C4-2B (cell line): Measurements from ENCODE around the gene FAF1.

Source experiments
- H3K27ac ChIP-seq: fragments of 450-650 bp; 2 replicates; pipeline ENCODE4 v1.5.1; 2017
- ZFX ChIP-seq: fragments of 450-650 bp; IDR thresholded peaks from 2 replicates; pipeline ENCODE4 v1.6.1; 2017
- TF ChIP-seq, protein P1 (sequence below): fragments of 450-650 bp; conservative IDR thresholded peaks from 2 replicates; pipeline ENCODE4 v1.5.1; 2017; ENCODE audit warnings: mild to moderate bottlenecking

FAF1 gene

DNA sequence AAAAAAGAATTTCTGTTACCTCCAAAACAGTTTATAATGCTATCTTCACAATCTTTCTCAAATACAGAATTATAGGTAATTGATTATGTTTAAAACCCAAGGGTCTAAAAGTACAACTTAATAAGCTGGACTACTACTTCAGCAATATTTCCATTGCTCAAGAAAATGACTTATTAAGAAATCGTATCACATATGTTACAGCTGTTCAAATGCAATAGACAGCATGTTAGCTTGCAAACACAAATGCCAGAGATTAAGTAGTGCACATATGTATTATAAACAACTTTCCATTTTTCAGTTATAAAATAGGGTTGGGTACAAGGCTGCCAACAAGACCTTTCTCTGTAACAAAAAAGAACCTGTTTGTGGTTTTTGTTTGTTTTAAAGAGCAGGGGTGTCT, 325.8 kb downstream of the FAF1 start:
- TF ChIP-seq, protein P1, sequence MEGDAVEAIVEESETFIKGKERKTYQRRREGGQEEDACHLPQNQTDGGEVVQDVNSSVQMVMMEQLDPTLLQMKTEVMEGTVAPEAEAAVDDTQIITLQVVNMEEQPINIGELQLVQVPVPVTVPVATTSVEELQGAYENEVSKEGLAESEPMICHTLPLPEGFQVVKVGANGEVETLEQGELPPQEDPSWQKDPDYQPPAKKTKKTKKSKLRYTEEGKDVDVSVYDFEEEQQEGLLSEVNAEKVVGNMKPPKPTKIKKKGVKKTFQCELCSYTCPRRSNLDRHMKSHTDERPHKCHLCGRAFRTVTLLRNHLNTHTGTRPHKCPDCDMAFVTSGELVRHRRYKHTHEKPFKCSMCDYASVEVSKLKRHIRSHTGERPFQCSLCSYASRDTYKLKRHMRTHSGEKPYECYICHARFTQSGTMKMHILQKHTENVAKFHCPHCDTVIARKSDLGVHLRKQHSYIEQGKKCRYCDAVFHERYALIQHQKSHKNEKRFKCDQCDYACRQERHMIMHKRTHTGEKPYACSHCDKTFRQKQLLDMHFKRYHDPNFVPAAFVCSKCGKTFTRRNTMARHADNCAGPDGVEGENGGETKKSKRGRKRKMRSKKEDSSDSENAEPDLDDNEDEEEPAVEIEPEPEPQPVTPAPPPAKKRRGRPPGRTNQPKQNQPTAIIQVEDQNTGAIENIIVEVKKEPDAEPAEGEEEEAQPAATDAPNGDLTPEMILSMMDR = no peak

DNA sequence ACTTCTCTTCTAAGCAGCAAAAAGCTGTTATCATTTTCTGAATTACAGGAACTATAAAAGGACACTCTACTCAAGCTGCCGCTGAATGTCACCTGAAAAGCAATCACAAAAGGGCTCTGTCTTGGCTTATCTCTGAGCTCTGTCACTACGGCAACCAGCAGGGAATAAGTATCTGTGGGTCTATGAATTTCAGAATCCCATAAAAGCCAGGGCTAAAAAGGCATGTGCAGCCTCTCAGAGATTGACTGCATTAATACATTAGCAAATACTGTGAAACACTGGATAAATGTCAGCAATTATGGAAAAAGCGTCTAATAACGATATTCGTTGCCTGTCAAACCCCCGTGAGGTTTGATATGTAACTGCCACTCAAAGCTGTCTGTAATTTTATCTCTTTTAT, 326.6 kb downstream of the FAF1 start:
- TF ChIP-seq ZFX = no peak
- TF ChIP-seq, protein P1 = no peak

More for the DNA sequence above, 325.8 kb downstream of the FAF1 start:
- no peak overlapping the region for H3K27ac ChIP-seq

DNA sequence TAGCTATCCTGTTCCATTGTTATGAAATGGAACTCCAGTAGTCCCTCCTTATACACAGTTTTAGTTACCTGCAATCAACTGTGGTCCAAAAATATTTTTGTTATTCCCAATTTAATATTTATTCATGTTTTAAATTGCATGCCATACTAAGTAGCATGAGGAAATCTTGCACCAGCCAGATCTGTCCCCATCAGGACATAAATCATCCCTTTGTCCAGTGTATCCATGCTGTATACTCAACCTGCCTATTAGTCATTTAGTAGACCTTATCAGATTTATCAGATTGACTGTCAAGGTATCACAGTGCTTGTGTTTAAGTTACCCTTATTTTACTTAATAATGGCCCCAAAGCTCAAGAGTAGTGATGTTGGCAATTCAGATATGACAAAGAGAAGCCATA, 328.9 kb downstream of the FAF1 start:
- H3K27ac ChIP-seq = no peak overlapping the region
- TF ChIP-seq, protein P1 = no peak
- TF ChIP-seq ZFX = no peak

More for the DNA sequence above, 326.6 kb downstream of the FAF1 start:
- H3K27ac ChIP-seq = no peak overlapping the region

DNA sequence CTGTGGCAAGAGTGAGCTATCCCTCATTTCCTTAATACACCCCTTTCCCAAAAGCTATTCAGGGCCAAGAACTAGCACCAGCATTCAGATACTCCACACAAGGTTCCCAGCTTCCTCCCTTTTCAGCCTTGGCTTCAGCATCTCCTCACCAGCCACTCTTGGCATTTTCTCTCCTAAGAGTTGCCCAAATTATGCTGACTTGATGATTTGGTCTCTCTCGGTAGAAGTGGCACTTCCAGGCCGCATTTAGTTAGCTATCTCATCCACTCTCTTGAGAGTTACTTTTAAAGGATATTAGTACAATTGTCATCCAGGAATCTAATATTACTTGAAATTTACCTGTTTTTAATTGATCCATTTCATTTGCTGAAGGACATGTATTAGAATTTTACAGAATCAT, 337.8 kb downstream of the FAF1 start:
- no peak overlapping the region for H3K27ac ChIP-seq
- TF ChIP-seq, protein P1 = no peak
- no peak for TF ChIP-seq ZFX

DNA sequence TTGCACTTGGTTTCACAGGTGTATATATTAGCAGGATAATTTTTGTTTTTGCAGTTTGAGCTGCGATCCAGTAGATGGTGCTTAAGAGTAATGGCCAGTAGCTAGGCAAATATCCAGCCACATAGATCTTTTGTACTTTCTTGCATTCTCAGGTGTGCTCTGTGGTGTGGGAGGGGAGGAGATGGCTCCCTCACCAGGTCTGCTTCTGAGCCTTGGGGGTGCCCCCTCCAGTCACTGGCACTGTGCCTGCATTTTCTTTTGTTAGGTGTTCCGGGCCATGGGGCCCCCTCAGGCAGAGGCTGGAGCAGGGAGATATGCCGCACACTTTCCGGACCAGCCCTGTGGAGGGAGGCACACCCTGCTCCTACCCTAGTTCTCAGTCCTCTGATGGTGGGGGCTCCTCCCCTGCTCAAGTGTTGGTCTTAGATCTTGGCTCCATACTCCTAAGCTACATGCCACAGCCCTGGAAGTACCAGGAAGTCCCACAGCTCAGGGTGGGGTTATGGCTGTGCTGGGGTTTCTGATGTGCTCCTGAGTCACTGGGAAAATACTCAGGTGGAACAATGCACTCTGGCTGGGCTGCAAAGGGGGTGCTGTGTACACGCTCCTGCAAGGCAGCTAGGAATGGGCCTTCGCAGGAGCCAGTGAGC, 339.3 kb downstream of the FAF1 start:
- no peak overlapping the region for H3K27ac ChIP-seq

DNA sequence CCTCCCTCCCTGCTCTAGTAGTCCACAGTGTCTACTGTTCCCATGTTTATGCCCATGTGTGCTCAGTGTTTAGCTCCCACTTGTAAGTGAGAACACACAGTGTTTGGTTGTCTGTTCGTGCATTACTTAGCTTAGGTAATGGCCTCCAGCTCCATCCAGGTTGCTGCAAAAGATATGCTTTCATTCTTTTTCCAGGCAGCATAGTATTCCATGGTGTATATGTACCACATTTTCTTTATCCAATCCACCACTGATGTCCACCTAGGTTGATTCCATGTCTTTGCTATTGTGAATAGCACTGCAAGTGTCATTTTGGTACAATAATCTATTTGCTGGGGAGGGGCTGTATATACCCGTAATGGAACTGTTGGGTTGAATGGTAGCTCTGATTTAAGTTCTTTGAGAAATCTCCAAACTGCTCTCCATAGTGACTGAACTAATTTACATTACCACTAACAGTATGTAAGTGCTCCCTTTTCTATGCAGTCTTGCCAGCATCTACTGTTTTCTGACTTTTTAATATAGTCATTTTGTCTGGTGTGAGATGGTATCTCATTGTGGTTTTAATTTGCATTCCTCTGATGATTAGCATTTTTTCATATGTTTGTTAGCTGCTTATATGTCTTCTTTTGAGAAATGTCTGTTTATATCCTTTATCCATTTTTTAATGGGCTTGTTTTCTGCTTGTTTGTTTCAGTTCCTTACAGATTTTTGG, 344.9 kb downstream of the FAF1 start:
- TF ChIP-seq, protein P1 = no peak
- TF ChIP-seq ZFX = no peak
- H3K27ac ChIP-seq = no peak overlapping the region

More for the DNA sequence above, 339.3 kb downstream of the FAF1 start:
- TF ChIP-seq ZFX = no peak
- TF ChIP-seq, protein P1 = peak; percentile 80

DNA sequence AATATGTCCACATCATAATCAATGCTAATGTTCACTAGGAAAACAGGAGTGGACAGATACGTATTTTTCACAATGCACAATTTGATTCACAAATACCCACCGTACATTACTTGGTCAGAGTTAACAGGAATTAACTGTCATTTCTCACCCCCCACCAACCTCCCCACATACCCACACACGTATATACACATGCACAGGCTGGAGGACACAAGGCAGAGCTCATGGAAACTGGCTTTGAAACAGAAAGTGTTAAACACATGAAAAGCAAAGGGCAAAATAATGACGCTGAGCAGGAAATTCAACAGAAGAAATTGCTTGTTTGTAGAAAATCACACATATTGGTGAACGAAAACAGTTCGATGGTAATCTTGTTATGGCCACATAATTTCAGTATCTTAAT, 348.4 kb downstream of the FAF1 start:
- H3K27ac ChIP-seq = no peak overlapping the region
- no peak for TF ChIP-seq ZFX
- TF ChIP-seq, protein P1 = no peak
